Activated effector memory CD4-positive, alpha-beta T cell treated with Interleukin-2 at 50 U/mL for 16 hours (primary cell): ENCODE results near the gene ARHGEF26.
"Not testable (repeated sequence)": the region's sequence is repeated elsewhere in the genome, so short reads cannot be mapped to it uniquely, and the experiment has no call there.

Experiments
- DNase-seq: peaks from one replicate; pipeline ENCODE4 v3.0.0-alpha.2; 2020

ARHGEF26 gene, protein sequence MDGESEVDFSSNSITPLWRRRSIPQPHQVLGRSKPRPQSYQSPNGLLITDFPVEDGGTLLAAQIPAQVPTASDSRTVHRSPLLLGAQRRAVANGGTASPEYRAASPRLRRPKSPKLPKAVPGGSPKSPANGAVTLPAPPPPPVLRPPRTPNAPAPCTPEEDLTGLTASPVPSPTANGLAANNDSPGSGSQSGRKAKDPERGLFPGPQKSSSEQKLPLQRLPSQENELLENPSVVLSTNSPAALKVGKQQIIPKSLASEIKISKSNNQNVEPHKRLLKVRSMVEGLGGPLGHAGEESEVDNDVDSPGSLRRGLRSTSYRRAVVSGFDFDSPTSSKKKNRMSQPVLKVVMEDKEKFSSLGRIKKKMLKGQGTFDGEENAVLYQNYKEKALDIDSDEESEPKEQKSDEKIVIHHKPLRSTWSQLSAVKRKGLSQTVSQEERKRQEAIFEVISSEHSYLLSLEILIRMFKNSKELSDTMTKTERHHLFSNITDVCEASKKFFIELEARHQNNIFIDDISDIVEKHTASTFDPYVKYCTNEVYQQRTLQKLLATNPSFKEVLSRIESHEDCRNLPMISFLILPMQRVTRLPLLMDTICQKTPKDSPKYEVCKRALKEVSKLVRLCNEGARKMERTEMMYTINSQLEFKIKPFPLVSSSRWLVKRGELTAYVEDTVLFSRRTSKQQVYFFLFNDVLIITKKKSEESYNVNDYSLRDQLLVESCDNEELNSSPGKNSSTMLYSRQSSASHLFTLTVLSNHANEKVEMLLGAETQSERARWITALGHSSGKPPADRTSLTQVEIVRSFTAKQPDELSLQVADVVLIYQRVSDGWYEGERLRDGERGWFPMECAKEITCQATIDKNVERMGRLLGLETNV

DNA sequence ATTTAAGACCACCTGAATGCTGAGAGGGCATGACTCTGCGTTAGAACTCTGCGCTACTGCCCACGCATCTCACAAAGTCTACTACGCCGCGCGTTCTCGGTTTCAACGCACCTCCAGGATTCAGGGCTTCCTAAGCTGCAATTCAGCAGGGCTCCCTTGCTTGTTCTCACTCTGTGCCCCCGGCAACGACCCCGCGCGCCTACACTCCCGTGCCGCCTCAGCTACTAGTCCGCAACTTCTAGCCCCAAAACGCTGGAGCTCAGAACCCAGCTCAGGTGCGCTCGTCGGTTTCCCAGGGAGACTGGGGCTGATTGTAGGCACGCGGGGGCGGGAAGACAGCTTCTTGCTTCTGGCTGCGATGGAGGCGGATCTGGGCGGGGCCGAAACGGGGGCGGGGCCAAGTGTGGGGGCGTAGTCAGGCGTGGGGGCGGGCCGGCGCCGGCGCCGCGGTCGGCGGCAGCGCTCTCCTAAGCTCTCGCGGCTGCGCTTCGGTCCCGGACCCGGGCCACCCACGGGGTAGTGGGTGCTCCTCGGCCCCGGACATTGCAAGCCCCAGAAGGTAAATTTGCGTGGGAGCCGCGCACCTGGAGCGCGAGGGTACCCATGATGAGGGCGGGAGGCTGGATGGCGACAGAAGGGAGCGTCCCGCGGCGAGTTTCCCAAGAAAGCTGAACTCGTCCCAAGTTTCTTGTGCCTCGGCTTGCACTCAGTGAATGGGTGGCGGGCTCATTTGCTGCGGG lies at the start of gene ARHGEF26:
Gene ARHGEF26 (plus strand): TSS at position 430 of the 740 bp plus-strand sequence. CDS start 603 bp downstream, outside the sequence.
- peak; percentile 55 for DNase-seq

DNA sequence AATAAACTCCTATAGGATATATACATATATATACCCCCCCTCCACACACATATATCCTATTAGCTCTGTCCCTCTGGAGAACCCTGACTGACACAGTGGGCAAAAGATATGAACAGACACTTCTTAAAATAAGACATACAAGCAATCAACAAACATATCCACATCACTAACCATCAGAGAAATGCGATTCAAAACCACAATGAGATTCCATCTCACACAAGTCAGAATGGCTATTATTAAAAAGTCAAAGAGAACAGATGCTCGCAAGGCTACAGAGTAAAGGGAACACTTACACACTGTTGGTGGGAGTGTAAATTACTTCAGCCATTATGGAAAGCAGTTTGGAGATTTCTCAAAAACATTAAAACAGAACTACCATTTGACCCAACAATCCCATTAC lies 46.2 kb upstream of the ARHGEF26 start:
- DNase-seq, result no peak

DNA sequence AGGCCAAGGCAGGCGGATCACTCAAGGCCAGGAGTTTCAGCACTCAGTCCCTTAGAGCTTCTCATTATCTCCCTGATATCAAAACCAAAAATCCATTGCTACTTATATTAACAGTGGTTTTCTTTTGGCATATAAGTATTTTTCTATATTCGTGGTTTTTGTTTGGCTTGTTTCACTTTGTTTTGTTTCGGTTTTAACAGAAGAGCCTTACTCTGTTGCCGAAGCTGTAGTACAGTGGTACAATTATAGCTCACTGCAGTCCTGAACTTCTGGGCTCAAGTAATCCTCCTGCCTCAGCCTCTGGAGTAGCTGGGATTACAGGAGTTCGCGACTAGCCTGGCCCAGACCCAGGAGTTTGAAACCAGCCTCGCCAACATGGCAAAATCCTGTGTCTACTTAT lies 42.5 kb upstream of the ARHGEF26 start:
- DNase-seq, result no peak

DNA sequence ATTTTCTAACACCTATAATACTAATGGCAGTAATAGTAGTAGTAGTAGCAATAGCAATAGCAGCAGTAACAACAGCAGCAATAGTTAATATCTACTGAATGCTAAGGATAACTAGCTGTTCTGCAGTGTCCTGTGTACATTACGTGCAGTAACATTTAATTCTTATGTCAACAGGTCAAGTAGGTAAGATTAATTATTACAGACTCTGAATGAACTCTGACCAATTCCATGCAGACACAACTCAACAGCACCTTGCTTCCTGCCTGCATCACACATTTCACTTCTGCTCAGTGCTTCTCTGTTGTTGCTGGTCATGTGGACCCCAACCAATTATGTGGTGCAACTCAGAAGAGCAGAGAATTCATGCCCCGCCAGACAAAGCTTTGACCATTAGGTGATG lies 39.9 kb upstream of the ARHGEF26 start:
- no peak for DNase-seq

DNA sequence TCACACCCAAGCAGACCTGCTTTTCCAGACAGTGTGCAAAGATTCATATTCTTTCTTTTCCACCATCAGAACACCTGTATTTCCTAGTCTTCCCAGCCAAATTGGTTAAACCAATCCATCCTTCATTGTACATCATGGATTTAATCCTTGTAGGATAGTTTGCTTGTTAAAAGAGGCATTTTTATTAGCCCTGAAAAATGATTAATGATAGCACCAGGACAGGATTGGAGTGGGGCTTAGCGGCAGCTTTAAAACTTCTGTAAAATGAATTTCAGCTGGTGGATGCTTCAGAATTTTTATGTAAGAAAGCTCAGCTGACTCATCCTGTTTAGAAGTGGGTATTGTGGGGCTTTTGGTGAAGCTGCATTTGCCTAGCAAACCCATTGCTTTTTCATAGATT lies 36.1 kb upstream of the ARHGEF26 start:
- no peak for DNase-seq

DNA sequence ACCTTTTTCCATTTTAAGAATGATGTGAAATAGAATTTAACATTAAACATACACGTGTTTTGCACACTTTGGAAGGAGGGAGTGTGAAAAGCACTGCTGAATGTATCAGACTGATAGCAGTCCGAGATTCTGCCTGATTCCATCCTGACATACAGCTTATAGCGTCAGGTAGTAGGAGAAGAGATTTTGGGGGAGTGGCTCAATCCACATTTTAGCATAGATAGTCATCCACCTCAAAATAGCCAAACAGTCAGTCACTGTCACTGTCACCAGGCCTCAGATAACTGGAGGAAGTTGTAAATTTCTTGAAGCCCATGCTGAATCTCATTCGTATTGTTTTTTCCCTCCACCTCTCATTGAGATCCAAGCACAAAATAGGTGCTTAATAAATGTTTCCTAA lies 35.4 kb upstream of the ARHGEF26 start:
- DNase-seq, result no peak

DNA sequence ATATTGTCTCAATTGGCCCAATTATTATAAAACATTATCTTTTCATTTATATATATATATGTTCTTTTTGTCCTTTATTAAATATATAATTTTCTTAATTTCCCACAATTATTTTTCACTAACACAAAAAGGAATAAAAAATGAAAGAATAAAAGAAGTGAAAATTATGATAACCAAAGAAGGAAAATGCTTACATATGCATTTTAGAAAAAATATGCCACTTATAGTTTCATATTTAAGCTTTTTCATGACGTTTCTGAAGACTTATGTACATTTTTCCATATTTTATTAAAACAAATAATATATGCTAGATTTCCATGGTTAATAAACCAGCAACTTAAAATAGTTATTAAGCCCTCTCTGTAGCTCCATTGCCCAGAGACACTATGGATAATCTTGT lies 34.9 kb upstream of the ARHGEF26 start:
- DNase-seq, result no peak

DNA sequence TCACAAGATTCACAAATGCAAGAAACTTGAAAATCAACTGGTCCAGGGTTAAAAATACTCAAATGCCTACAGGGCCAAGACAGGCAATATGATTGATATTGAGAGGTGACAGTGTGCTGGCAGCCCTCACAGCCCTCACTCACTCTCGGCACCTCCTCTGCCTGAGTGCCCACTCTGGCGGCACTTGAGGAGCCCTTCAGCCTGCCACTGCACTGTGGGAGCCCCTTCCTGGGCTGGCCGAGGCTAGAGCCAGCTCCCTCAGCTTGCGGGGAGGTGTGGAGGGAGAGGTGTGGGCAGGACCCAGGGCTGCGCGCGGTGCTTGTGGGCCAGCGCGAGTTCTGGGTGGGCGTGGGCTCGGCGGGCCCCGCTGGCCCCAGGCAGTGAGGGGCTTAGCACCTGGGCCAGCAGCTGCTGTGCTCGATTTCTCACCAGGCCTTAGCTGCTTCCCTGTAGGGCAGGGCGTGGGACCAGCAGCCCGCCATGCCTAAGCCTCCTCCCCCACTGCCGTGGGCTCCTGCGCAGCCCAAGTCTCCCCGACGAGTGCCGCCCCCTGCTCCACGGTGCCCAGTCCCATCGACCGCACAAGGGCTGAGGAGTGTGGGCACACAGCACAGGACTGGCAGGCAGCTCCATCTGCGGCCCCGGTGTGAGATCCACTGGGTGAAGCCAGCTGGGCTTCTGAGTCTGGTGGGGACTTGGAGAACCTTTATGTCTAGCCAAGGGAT lies 33.3 kb upstream of the ARHGEF26 start:
- DNase-seq, result not testable (repeated sequence)

DNA sequence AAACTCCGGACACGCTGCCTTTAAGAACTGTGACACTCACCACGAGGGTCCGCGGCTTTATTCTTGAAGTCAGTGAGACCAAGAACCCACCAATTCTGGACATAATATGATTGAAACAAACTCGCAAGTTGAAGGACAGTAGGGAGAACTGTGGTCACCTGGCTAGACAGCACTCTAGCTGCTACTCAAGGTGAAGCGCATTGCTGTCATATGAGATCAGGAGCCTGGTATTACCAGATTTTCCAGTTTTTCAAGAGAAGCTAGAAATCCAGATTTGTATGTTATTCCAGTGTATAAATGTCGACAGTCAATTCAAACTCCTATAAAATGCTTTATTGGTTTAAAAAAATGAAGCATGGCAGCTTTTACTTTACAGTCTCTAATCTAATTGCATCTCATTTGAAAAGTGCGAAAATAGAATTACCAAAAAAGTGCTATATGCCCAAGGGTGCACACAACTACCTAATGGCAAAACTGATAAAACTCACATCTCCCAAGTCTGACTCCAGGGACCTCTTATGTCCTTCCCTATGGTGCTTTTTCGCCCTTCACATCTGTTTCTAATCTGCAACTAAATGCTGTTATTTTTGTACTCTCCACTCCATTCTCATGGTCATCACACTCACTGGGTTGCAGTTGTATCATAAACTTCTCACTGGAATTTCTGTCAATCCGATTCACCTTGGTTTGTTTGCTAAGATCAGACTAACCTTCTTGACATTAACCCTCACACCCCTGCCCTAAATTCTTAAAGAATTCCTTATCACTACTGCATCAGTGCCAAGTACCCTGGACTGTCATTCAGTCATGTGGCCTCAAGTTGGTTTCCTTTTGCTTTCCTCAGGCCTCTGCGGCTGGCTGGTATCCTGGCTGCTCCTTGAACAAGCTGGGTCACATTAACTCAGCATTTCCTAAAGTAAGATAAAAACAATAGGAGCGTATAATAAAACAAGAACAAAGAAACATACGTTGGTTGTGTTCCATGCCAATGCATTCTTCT lies 31.5 kb upstream of the ARHGEF26 start:
- DNase-seq, result no peak

DNA sequence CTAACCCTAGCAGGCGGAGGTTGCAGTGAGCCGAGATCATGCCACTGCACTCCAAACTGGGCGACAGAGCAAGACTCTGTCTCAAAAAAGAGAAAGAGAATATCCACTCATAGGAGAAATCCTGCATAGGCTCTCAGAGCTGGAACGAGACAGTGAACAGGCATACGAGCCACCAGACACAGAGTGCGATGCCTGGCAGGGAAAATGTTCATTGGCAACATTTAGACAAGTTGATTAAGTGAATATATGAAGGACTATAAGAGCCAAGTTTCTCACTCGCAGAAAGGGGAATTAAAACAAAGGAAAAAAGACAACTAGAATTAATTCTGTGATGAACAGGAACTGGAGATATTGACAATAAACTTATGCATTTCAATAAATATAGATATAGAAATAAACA lies 27.1 kb upstream of the ARHGEF26 start:
- no peak for DNase-seq

DNA sequence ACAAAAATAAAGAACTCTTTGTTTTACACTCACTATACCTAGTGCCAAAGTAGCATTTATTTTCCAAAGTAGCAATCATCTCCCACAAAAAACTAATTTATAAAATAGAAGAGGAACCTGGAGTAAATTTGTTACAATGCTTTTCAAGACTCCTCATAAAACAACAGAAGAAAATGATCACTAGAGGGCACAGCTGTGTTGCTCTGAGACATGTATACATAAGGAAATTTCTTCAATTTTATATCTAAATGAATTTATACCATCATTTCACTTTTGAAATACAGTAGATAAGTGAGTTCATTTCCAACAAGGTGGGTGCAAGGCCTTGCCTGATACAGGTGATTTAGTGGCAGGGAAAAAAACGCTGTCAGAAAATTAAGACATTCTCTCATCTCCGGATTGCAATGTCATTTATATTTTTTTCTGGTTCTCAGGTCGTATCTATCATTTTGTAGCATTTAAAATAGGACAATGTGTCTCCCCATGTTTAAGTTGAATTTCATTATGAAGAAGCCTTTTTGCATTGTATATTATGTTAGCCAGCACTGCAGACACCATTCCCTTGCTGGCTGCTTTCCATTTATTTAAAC lies 25.3 kb upstream of the ARHGEF26 start:
- no peak for DNase-seq

DNA sequence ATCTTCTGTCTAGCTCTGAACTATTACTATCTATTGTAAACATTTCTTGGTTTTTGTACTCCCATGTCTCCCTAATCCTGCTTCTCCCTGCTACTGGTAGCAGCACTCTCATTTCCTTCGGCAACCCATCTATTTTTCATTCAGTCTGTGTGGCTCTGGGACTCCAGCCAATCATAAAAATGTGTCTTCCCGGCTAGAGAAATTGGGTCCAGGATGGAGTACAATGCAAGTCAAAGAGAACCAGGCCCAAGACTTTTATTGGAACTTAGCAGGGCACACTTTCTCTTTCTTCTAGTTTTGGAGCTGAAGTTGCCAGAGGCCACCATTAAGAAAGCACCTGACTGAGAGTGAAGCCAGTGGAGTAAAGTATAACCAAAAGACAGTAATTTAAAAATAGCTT lies 22.8 kb upstream of the ARHGEF26 start:
- no peak for DNase-seq

DNA sequence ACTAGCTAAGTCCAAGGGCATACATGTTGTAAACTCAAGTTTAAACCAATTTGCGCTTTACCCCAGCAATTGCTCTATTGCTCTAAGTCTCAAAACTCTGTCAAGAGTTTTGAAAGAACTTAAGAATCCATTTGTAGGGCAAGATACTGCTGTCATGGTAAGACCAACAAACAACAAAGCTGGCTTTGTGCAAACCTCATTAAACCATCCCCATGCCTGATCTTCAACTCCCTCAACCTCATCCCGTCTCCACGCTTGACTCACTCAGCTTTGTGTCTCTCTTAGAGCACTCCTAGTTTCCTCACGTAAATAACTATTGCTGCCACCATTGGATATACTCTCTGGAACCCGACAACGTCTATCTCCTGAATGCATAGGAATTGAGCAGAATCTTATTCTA lies 20.6 kb upstream of the ARHGEF26 start:
- no peak for DNase-seq

DNA sequence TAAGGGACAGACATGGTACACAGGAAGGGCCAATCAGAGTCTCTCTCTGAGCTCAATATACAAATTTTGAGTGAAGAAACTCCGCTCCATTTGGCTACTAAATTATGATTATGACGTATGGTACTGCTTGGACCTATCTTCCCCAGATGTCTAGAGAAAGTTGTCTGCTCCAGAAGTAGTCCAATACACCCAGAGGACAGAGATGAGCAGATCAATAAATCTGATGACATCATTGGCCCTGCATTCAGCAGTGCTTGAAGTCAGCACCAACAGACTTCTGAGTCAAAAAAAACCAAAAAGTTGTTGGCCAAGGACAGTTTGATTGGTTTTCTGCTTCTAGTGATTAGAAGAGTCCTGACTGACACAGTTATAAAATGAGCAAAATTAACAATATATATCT lies 19.9 kb upstream of the ARHGEF26 start:
- DNase-seq, result no peak

DNA sequence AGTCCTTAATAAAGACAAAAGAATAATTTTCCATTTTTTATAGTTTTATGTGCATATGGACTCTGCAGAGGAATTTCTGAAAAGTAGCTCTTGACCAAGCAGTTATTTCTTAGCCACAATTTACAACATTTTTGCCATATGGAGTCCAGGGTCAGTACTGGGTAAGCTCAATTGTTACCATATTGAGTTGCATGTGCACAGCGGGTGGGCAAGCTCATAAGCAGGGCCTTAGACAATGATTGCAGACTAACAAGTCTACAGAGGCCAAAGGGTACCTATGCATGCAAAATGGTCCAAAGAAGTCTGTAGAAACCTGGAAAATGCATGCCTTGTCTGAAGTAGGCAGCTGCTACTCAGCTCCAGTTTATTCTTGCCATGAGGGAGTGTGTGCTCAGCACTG lies 19.0 kb upstream of the ARHGEF26 start:
- DNase-seq, result no peak

DNA sequence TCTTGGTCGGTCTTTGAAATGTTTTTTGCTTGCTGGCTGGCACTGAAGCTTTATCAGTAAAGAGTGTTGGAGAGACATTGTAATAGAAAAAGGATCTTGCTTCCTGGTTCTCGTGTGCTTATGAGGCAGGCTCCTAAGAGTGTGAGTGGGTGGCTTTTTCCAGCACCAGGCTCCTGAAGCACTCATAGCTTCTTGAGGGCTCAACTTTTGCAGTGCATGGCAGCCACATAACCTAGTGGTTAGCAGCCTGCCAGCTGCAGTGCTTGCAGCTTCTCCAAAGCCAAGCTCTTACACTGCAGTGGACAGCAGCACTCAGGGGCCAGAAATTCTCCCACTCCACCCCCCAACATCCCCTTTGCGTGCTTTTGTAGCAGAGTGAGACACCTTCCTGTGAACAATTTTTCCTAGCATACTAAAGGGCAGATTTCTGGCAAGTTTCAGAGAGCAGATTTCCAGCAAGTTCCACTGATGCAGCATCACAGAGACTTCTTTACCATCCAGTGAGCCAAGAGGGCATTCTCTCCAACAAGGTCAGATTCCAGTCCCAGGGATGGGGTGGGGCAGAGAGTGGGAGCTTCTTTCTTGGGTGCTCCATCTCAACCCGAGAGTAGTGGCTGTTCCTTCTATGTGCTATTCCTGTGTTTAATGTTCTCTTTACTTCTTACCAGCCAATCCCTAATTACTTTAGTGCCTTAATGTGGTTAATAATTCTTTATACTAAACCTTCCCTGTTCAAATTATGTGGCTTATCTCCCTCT lies 15.8 kb upstream of the ARHGEF26 start:
- no peak for DNase-seq

DNA sequence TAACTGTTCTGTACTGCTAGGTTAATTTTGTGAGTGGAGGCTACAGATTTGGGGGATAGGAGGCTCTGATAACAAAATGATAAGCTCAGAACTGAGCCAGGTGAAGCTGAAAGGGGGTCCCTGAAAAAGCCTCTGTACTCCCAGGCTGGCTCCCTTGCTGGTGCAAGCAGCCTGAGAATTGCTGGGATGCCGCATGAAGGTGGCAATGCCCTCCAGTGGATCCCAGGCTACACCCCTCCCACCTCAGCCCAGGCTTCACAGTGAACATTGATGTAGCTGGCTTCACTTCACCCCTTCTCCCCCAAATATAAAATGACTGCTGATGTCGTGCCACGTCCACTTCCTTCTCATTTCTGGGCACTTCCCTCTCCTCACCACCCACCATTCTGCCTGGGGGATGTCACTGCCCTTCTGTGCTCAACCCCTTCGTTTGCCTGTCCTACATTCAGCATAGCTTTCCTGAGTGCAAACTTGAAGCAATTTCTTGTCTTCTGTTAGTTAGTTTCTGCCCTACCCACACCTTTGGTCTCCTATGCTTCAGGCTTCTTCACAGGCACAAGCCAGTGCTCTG lies 9.7 kb upstream of the ARHGEF26 start:
- no peak for DNase-seq

DNA sequence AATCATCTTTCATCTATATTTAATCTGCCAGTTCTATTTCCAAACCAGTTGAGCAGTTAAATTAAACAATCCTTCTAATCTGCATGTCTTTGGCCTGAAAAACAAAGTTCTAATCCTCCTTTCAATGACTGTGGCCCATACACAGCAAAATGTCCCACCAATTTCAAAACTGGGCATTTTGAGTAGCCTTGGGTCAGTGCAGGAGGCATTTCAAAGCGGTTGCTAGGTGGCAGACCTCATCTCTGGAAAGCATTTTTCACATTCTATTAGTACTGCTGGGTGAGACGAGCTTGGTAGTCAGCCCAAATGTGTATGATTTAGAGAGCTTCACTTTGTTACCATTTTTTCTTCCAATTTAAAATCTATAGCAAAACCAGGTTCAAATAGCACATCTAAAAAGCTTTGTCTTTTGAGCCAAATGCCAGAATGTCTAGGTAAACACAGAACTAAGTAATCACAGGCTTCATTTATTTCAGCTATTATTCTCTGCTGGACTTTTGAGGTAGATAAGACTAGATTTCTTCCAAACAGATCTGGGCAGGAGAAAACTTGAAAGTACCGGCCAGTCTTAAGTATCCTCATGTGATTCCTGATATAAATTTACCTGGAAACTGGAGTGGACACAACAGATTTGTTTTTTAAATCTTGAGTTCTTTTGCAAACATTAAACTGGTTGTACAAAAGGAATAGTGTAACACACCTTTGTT lies 8.9 kb upstream of the ARHGEF26 start:
- no peak for DNase-seq

DNA sequence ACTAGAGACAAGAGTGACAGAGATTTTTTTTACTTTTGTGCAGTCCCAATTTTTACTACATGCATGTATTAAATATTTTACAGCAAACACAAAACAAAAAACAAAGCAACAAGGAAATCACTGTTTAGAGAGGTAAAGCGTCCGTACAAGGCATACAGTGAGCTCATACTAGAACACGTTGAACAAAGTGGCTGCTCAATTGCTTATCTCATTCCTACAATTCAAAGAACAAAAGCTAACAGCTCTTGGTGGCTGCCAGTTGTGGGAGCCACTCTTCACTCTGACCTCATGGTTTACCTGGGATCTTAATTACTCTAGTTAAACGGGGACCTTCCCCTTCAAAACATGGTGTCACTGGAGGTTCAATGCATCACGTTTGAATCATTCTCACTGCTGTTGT lies 7.6 kb upstream of the ARHGEF26 start:
- no peak for DNase-seq
